DMS114 treated with DMSO at 0.1 percent for 48 hours (cell line): Measurements from ENCODE around the gene C5orf46.
A peak's percentile ranks its signal among the peaks of the same experiment; 100 is the strongest.

Source experiments
- DNase-seq: peaks from one replicate; lab custom pipeline; 2025; ENCODE audit not compliant: unreplicated experiment; lab: John Stamatoyannopoulos, UW

Gene C5orf46

DNA sequence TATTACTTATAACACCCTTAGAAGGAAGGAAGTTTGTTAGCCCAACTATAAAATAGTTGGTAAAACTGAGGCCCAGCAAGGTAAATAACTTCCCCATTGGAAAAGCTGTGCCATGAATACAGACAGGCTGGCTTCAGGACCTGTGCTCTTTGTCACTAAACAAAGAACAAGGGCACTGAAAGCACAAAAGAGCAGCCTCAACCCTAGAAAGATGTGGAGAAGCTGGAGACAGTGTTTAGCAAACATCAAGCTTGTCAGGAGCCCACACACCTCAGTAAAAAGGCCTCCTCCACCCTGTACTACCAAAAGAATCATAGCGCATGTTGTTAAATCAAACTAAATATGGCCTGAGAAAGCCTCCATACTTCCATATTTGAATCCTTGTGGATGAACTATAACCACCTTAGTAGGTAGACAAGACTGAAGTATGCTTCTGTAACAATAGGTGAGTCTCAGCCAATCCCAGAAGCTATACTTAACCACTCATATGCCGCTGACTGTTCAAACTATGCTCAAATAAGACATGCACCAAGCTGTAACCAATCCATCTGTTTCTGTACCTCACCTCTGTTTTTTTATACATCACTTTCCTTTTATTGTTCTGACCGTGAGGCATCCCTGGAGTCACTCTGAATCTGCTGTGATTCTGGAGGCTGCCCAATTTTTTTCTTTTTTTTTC lies 46.2 kb downstream of the C5orf46 start:
- DNase-seq = no peak

DNA sequence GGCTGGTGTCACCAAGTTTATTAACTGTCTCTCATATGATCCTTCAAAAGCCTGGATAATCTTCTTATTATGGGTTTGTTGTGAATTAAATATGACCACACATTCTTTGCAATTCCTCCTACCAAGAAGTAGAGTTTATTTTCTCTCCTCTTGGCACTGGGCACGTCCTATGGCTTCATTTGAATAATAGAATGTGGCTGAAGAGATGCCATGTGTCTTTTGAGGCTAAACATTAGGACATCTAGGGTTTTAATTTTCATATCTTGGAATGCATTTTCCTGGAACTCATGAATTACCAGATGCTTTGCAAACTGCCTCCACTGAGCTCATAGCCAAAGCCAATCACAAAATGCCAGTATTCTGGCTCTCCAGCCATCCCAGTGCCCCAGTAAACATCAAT lies 47.8 kb downstream of the C5orf46 start:
- DNase-seq = no peak

DNA sequence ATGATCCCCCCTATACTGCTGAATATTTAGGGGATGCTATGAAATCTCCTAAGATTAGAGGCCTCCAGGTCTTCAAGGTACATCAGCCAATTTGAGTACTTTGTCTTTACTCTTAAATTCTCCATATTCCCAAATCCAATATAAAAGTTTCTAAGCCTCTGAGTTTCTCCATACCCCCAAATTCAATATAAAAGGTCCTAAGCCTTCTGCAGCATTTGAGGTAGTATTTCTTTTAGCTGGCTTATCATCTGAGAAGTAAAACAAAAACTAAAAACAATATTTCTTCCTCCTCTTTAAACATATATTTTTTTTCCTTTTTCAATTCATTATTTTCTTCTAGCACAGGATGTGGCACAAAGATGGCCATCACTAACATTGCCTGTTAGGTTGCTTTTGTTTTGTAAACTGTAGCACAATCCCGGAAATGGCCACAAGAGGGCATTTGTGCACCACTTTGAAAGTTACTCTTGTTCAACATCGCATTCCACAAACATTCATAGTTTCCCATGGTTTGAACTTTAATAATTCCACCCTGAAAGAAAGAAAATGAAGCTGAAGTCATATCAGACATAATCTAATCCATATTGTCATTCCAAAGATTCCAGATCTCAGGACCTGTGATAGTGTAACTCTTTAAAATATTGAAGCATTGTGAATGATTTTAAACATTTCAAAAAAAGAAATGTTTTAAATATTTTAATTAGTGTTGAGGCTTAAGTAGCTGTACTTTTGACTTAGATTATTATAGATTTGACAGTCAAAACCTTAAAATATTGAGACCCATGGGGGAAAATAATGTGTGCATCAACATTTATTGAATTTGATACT lies 48.8 kb downstream of the C5orf46 start:
- peak; percentile 9 for DNase-seq

DNA sequence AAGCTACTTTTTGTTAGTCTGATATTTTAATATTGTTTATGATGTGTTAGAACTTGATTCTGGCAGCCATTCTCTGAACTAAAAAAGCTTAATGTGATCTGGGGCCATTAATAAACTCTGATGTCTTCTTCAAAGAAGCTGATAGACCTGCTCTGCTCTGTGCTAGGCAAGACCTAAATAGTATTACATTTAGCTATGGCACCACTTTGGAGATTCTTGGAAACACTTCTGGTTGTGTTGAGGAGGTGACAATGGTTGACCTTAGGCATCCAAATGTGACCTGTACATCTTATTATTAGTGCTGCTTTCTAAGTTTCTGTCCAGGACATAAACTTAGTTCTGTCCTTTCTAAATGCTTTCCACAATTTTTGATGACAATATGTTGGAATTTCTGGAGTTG lies 49.5 kb downstream of the C5orf46 start:
- no peak for DNase-seq

DNA sequence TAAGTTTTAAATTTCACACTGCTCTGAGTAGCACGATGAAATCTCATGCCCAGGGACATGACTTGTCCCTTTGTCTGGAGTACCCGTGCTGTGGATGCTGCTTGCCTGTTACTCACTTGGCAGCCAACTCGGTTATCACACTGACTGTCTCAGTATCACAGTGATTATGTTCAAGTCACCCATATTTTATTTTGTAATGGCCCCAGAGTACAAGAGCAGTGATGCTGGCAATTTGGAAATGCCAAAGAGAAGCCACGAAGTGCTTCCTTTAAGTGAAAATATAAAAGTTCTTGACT lies 50.6 kb downstream of the C5orf46 start:
- DNase-seq = no peak

DNA sequence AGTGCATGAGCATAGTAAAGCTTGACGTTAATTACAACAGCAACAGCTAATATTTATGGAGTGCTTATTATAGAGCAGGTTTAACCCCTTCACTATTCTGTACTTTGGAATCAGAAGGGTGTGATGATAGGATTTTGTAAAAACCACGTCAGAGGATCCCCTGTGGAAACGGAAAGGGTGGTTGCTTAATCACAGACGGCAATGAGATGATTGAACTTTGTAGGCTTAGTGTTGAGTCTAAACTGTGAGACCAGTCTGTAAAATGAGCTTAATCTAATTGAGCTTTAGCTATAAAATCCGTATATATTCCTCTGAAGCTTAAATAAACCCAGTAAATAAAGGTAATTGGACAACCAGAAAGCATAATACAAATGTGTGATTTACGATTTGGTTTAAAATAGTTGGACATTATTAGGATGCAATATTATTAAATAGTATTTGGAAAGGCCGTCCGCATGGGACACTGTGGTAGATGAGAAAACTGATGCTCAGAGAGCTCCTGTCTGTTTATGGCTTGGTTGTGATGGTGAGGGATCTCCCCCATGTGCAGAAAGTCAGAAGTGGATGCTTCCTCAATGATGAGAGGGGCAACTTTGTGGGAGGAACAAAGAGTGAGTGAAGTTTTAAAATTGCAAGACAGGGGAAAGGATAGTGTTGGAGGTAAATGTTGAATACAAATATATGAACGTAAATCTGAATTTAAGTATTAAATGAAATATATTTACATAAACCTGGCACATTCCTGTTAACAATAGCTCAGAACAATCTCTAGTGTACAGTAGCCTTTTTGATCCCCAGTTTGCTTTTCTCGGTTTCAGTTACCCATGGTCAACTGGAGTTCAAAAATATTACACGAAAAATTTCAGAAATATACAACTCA lies 51.2 kb downstream of the C5orf46 start:
- DNase-seq = no peak

DNA sequence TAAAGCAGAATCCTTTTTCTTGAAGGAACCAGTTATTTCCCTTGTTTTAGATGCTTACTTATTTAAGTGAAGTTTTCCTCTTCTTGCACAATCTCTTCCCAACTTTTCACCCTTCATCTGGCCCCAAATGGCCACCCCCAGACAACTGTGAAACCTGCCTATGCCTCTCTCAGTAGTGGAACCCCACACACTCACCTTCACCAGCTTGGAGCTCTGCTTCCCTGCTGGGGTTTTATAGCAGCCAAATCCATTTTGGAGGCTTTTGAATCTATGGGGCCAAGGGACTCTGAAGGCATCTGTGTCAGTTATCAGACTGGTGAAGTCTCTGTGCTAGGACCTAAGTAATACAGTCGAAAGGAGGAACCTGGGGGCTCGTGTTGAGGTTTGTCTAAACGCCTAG lies 52.0 kb downstream of the C5orf46 start:
- no peak for DNase-seq

DNA sequence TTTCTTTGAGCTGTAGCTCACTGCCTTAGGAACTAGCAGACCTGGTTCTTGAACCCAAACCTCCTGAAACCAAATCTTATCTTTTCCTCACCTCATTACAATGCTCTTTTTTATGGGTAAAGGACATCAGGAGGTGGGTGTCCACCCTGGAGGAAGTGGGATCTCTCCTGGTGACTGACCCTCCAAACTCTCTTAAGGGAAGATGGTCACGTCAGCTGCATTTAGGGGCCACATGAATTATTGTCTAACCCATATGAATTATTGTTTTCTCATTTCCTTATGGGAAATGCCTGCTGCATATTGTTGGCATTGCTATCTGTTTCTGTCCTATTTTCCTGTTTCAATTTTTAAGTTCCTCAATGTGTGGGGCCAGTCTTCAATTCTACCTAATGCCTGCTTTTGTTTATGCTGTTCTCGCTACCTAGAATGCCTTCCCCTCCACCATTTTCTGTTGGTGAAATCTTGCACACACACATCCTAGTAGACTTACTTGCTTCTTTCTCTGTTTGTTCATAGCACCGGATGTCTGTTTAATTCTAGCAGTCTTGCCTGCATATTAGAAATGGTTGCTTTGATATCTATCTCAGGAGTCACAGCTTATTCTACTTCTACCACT lies 52.9 kb downstream of the C5orf46 start:
- no peak for DNase-seq

DNA sequence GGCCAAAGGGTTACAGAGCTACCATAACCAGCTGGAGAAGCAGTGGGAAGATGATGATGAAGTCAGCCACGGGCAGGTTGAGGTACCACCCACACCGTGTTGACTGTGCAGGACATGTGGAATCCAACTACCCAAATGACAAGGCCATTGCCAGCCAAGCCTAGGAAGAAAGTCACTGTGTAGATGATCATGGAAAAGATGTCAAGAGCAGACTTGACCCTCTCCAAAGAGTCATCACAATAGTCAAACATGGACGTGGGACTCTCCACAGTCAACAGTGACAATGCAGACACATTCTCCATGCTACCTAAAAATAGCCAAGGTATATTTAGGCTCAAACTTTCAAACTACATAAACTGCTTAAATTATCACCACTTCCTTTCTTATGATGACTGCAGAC lies 54.0 kb downstream of the C5orf46 start:
- DNase-seq = no peak

DNA sequence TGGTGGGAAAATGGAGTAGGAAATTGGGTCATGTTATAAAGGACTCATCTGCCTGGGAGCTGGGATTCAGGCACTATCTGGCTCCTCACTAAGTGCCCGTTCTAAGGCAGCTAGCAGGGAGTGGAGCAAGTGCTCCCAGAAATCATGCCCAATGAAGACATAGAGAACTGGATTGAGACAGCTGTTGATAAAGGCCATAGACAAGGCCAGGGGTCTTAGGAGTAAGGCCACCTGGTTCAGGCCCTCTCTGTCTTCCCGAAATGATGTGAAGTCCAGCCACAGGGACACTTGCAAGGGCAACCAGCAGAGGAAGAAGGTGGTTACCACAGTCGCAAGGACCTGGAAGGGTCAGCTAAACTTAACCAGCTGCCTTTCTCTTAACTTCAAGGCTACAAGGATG lies 54.8 kb downstream of the C5orf46 start:
- no peak for DNase-seq

DNA sequence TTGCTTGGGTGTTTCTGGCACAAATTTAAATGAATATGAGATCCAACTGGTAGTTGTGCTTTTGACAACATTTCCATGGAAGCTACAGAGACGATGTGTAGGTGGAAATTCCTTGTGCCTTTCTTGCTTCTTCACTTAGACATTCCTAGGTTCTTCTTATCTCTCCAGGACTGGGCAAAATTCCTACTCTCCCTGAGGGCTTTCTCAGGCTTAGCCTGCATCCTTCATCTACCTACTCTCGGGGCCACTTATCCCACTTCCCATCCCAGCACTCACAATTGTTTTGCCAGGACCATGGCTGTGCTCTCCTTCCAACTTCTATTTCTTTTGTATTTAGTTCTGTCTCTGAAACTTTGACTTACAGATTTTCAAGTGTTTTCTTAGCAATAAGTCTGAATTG lies 57.1 kb downstream of the C5orf46 start:
- no peak for DNase-seq

DNA sequence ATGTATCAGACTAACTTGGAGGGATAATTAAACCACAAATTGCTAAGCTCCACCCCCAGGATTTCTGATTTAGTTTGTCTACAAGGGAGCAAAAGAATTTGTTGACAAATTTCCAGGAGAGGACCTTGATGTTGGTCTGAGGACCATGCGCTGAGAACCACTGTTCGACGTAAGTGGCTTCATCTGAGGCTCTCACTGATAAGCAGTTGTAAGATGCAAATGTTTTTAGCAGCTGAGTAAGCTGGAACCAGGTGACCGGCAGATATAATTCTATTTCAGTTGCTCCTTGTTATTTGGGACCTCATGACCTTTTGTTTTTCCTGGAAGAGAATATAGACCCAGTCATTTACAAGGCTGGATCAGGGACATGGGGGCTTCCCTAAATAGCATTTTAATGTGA lies 60.7 kb downstream of the C5orf46 start:
- no peak for DNase-seq

DNA sequence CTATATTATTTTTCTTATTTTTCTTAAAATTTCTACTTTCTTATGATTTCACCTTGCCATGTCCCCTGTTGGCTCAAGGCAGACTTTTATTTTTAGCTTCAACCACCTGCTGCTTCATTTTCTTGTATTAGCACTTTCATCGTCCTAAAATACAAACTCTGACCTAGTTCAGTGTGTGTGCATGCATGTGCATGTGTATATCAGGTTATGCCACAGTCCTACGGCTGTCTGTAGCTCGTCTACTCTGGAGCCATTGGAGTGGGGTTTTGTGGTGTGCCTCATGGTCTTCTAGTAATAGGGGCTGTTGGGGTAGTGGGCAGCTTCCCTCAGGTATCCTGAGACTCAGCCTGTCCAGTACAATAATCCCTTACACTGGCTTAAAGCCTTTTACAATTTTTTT lies 61.5 kb downstream of the C5orf46 start:
- no peak for DNase-seq

DNA sequence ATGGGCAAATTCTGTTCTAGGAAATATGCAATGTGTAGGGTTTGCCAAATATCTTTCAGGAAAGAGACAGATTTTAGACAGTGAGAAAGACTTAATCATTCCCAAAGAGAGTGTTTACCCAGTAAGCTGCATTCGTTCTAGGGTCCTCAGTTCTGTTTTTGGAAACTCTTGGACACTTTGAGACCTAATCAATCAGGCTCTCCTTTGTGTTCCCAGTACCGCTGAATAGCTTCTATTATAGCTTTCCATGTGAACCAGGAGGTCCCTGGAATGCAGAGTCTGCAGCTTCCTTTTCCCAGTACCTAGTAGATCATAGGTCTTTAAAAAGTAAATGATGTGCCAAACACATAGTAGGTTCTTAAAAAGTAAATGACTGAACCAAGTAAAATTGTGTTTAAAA lies 63.5 kb downstream of the C5orf46 start:
- no peak for DNase-seq
